Esophagus muscularis mucosa (tissue), 4 donors: ENCODE data around the gene FAM120B. TPM values are rescaled to one million over a fixed set of nuclear protein-coding genes. Genes with fewer than 3 reads are reported as not detected.

Experiments used
- DNase-seq: peaks from one replicate; pipeline ENCODE4 v3.0.0-alpha.2; 2017; ENCODE audit errors: extremely low spot score
- H3K27ac ChIP-seq, 4 donors: fragments of 200-600 bp; sonication (generic); replicated peaks in 1 of 4; 1 replicate in 3 of 4; 2 replicates in 1 of 4; pipeline ENCODE4 v1.5.1; 2016 to 2019; ENCODE audit warnings: mild to moderate bottlenecking in 1 of 4
- H3K27me3 ChIP-seq, 4 donors: fragments of 200-600 bp; sonication (generic); one replicate each; pipeline versions ENCODE4 v1.5.1 to v1.6.0; 2016 to 2019
- H3K36me3 ChIP-seq, 4 donors: fragments of 200-600 bp; sonication (generic); one replicate each; pipeline ENCODE4 v1.5.1; 2016 to 2019
- H3K4me1 ChIP-seq, 4 donors: fragments of 200-600 bp; sonication (generic); one replicate each; pipeline ENCODE4 v1.5.1; 2016 to 2019
- H3K4me3 ChIP-seq, 4 donors: fragments of 200-600 bp; sonication (generic); 1 replicate in 2 of 4; 2 replicates in 2 of 4; pipeline ENCODE4 v1.5.1; 2016 to 2019; ENCODE audit warnings: mild to moderate bottlenecking in 4 of 4, moderate library complexity in 1 of 4
- H3K9me3 ChIP-seq, 4 donors: fragments of 200-600 bp; sonication (generic); 1 replicate in 3 of 4; 2 replicates in 1 of 4; pipeline ENCODE4 v1.5.1; 2016 to 2019
- CTCF ChIP-seq, 3 experiments: fragments of 200-600 bp in 2 of 3; fragments of 450-650 bp in 1 of 3; sonication (generic) in 2 of 3; IDR thresholded peaks; one replicate each; pipeline ENCODE4 v1.5.1; 2017 to 2019; ENCODE audit warnings: antibody characterized with exemption in 3 of 3, mild to moderate bottlenecking in 2 of 3, moderate library complexity in 1 of 3
- EP300 ChIP-seq: sonication (generic); formaldehyde crosslinking; IDR thresholded peaks from one replicate; pipeline ENCODE4 v1.6.1; 2017; ENCODE audit warnings: antibody characterized with exemption
- POLR2A ChIP-seq: fragments of 450-650 bp; IDR thresholded peaks from one replicate; pipeline ENCODE4 v1.6.1; 2017; ENCODE audit warnings: antibody characterized with exemption, moderate library complexity, mild to moderate bottlenecking, low read depth
- POLR2AphosphoS5 ChIP-seq, 2 donors: sonication (generic); formaldehyde crosslinking; IDR thresholded peaks; one replicate each; pipeline ENCODE4 v1.6.1; 2017; ENCODE audit warnings: antibody characterized with exemption in 2 of 2
- WGBS: methylation state at CpG from one replicate; pipeline ENCODE4 v1.1.5; 2018; 5-methylcytosine and 5-hydroxymethylcytosine counted together
- intact Hi-C: fragments of 100-400 bp; cut with DNase I; formaldehyde crosslinking; loops from one replicate; pipeline ENCODE4 v1.15.1; 2023
- total RNA-seq, 4 donors: library from RNA; depleted of rRNA; stranded (reverse); fragments of >200 nt; gene quantifications; one replicate each; pipeline versions ENCODE4 v1.1.0 to v1.2.1, GENCODE V29; 2016

FAM120B gene
- total RNA-seq, 4 donors from 2014 or later = 28.1 to 49.0 (median 33.7) TPM

- Histone ChIP-seq H3K27me3 (peaks cover 0 to 48% (median 19%) of the 10 kb centered on the region in 4 donors), H3K27ac (no peak overlapping the region), H3K4me1 (peaks cover 45 to 48% (median 47%) of the 10 kb centered on the region in 4 donors), H3K36me3 (peaks cover 0 to 40% (median 24%) of the 10 kb centered on the region in 4 donors), H3K4me3 (no peak overlapping the region), H3K9me3 (no peaks in the 10 kb centered on the region)
- whole genome bisulfite sequencing = 41% methylated on average over 26 of the region's 26 CpGs
- no peak for TF ChIP-seq CTCF (IDR thresholded peaks at IDR 0.05)
- no peak for TF ChIP-seq POLR2A
- no peak for TF ChIP-seq POLR2AphosphoS5 (IDR thresholded peaks at IDR 0.05)
- TF ChIP-seq EP300 = no peak
- DNase-seq = no peak
- intact Hi-C loops = no loop called here
Observed at GRCh38 chr6:170286246-170286933, 20.2 kb upstream of the FAM120B start.

GRCh38 chr6:170286934-170287265 lies 19.7 kb upstream of the FAM120B start:
- peaks cover 0 to 39% (median 24%) of the 10 kb centered on the region in 4 donors for H3K36me3 ChIP-seq

GRCh38 chr6:170287371-170287876 lies 19.1 kb upstream of the FAM120B start:
- Histone ChIP-seq H3K9me3 (no peaks in the 10 kb centered on the region), H3K27ac (no peak overlapping the region), H3K4me3 (no peak overlapping the region), H3K36me3 (peaks cover 0 to 34% (median 23%) of the 10 kb centered on the region in 4 donors), H3K27me3 (peaks cover 0 to 58% (median 27%) of the 10 kb centered on the region in 4 donors), H3K4me1 (peaks cover 55 to 58% (median 56%) of the 10 kb centered on the region in 4 donors)
- 69% methylated on average over 12 of the region's 12 CpGs for WGBS
- intact Hi-C loops = no loop called here
- DNase-seq = no peak
- no peak for TF ChIP-seq CTCF (IDR thresholded peaks at IDR 0.05)
- TF ChIP-seq POLR2AphosphoS5 (IDR thresholded peaks at IDR 0.05) = no peak
- TF ChIP-seq POLR2A = no peak
- TF ChIP-seq EP300 = no peak

More at GRCh38 chr6:170286934-170287265, 19.7 kb upstream of the FAM120B start:
- Histone ChIP-seq H3K9me3 (no peaks in the 10 kb centered on the region), H3K27me3 (peaks cover 0 to 53% (median 24%) of the 10 kb centered on the region in 4 donors), H3K27ac (no peak overlapping the region), H3K4me1 (peaks cover 50 to 53% (median 51%) of the 10 kb centered on the region in 4 donors), H3K4me3 (no peak overlapping the region)
- intact Hi-C loops = no loop called here
- no peak for DNase-seq
- WGBS = 50% methylated on average over 2 of the region's 2 CpGs
- no peak for TF ChIP-seq POLR2AphosphoS5 (IDR thresholded peaks at IDR 0.05)
- TF ChIP-seq CTCF (IDR thresholded peaks at IDR 0.05) = no peak
- no peak for TF ChIP-seq EP300
- no peak for TF ChIP-seq POLR2A

- 73% methylated on average over 29 of the region's 33 CpGs for WGBS
- DNase-seq = no peak
- H3K4me3 ChIP-seq = peak overlapping the region in 1 of 4 donors; percentile 76
- H3K36me3 ChIP-seq = peaks cover 0 to 26% (median 16%) of the 10 kb centered on the region in 4 donors
- no peak for TF ChIP-seq POLR2AphosphoS5 (IDR thresholded peaks at IDR 0.05)
- TF ChIP-seq CTCF (IDR thresholded peaks at IDR 0.05) = no peak
- TF ChIP-seq EP300 = no peak
- TF ChIP-seq POLR2A = no peak
- no peaks in the 10 kb centered on the region for H3K9me3 ChIP-seq
- H3K4me1 ChIP-seq = peaks cover 62 to 66% (median 63%) of the 10 kb centered on the region in 4 donors
- H3K27ac ChIP-seq = no peak overlapping the region
- peaks cover 0 to 66% (median 33%) of the 10 kb centered on the region in 4 donors for H3K27me3 ChIP-seq
- intact Hi-C loops = no loop called here
Observed at GRCh38 chr6:170288091-170288631, 18.4 kb upstream of the FAM120B start.
